Sigmoid colon (tissue), 4 donors: Measurements from ENCODE around the gene BBX.

ENCODE experiments used
- EP300 ChIP-seq, 4 donors: sonication (generic); formaldehyde crosslinking; IDR thresholded peaks; one replicate each; pipeline ENCODE4 v1.6.1; 2017; ENCODE audit warnings: antibody characterized with exemption in 4 of 4
- POLR2A ChIP-seq, 2 donors: fragments of 450-650 bp; IDR thresholded peaks; one replicate each; pipeline ENCODE4 v1.6.1; 2016; ENCODE audit warnings: antibody characterized with exemption in 2 of 2, mild to moderate bottlenecking in 2 of 2, moderate library complexity in 2 of 2
- POLR2AphosphoS5 ChIP-seq, 4 donors: sonication (generic); formaldehyde crosslinking; IDR thresholded peaks; one replicate each; pipeline ENCODE4 v1.6.1; 2017; ENCODE audit warnings: antibody characterized with exemption in 4 of 4

GRCh38 chr3:107542665-107543064, 19.9 kb downstream of the BBX start:
- TF ChIP-seq POLR2A (IDR thresholded peaks at IDR 0.05) (no peak), POLR2AphosphoS5 (IDR thresholded peaks at IDR 0.05) (no peak), EP300 (IDR thresholded peaks at IDR 0.05) (no peak)
